K562 (cell line): ENCODE measurements around the gene C22orf39. TPM values are rescaled to one million over a fixed set of nuclear protein-coding genes. Genes with fewer than 3 reads are reported as not detected.
A peak's percentile ranks its signal among the peaks of the same experiment; 100 is the strongest.

Experiments
- E2F3 ChIP-seq: fragments of 250-450 bp; sonication (Bioruptor Pico); IDR thresholded peaks from 2 replicates; pipeline ENCODE4 v1.4.0; 2020; ENCODE audit warnings: mild to moderate bottlenecking
- FOXA3 ChIP-seq, 2 experiments: fragments of 450-650 bp in 1 of 2; sonication (generic) in 1 of 2; formaldehyde crosslinking; IDR thresholded peaks in 1 of 2; conservative IDR thresholded peaks in 1 of 2; 2 replicates each; pipeline versions ENCODE4 v1.4.0 to v1.8.0; 2020 to 2022; ENCODE audit warnings: mild to moderate bottlenecking in 2 of 2, missing genetic modification reagents in 1 of 2
- MAFF ChIP-seq: IDR thresholded peaks from 2 replicates; pipeline ENCODE4 v1.6.1; 2012; ENCODE audit warnings: low read length, improper control_type of control experiment
- POU5F1 ChIP-seq: fragments of 150-350 bp; IDR thresholded peaks from 2 replicates; pipeline ENCODE4 v1.6.1; 2014; ENCODE audit warnings: borderline replicate concordance, low read length, low read depth, mild to moderate bottlenecking; ENCODE audit not compliant: partially characterized antibody
- PTRF ChIP-seq: fragments of 450-650 bp; IDR thresholded peaks from 2 replicates; pipeline ENCODE4 v1.6.1; 2016; ENCODE audit warnings: mild to moderate bottlenecking, missing genetic modification characterization, missing compliant biosample characterization
- RBM39 ChIP-seq: fragments of 200-400 bp; formaldehyde crosslinking; optimal IDR thresholded peaks from 2 replicates; pipeline ENCODE3; 2018; ENCODE audit warnings: low read depth, low read length
- polyA plus RNA-seq, 8 experiments: library from polyadenylated mRNA; depleted of rRNA in 4 of 8; stranded (reverse) in 5 of 8; unstranded in 3 of 8; fragments of >200 nt; fragmentation: Nextera tagmentation in 2 of 8; fragmentation: Illumina TruSeq in 1 of 8; extraction: Ambion mirVana in 2 of 8; extraction: Trizol in 1 of 8; gene quantifications; 2 replicates each; pipeline versions ENCODE4 v1.2.1 to v1.2.3, GENCODE V29; 2011 to 2014; ENCODE audit warnings: inconsistent platforms in 1 of 8, missing spikeins in 1 of 8
- total RNA-seq, 7 experiments: library from RNA; depleted of rRNA in 6 of 7; stranded (reverse); fragments of >200 nt in 6 of 7; fragmentation: Illumina TruSeq in 2 of 7; extraction: Trizol in 2 of 7; gene quantifications; 2 replicates each; pipeline versions ENCODE4 v1.2.1 to v1.2.3, GENCODE V29; 2011 to 2021; ENCODE audit warnings: low replicate concordance in 1 of 7
- TF ChIP-seq, protein P1 (sequence below): fragments of 250-450 bp; sonication (Bioruptor Pico); IDR thresholded peaks from 2 replicates; pipeline ENCODE4 v1.5.0; 2021; ENCODE audit warnings: mild to moderate bottlenecking, moderate library complexity
- TF ChIP-seq, protein P2 (sequence below): fragments of 450-650 bp; IDR thresholded peaks from 2 replicates; pipeline ENCODE4 v1.6.1; 2017; ENCODE audit warnings: mild to moderate bottlenecking, moderate library complexity
- TF ChIP-seq, protein P3 (sequence below), 2 experiments: fragments of 450-650 bp in 1 of 2; sonication (generic) in 1 of 2; formaldehyde crosslinking in 1 of 2; IDR thresholded peaks; 2 replicates each; pipeline versions ENCODE4 v1.7.1 to v1.9.0; 2016 to 2022; ENCODE audit warnings: inconsistent platforms in 1 of 2, mild to moderate bottlenecking in 1 of 2, missing genetic modification reagents in 1 of 2

C22orf39 gene
- total and polyA plus RNA-seq, 9 of the 15 experiments (the other 6 are each of a cell fraction or from before 2014, with no cell fraction given), result 20.4 to 139 (median 66.8) TPM

DNA sequence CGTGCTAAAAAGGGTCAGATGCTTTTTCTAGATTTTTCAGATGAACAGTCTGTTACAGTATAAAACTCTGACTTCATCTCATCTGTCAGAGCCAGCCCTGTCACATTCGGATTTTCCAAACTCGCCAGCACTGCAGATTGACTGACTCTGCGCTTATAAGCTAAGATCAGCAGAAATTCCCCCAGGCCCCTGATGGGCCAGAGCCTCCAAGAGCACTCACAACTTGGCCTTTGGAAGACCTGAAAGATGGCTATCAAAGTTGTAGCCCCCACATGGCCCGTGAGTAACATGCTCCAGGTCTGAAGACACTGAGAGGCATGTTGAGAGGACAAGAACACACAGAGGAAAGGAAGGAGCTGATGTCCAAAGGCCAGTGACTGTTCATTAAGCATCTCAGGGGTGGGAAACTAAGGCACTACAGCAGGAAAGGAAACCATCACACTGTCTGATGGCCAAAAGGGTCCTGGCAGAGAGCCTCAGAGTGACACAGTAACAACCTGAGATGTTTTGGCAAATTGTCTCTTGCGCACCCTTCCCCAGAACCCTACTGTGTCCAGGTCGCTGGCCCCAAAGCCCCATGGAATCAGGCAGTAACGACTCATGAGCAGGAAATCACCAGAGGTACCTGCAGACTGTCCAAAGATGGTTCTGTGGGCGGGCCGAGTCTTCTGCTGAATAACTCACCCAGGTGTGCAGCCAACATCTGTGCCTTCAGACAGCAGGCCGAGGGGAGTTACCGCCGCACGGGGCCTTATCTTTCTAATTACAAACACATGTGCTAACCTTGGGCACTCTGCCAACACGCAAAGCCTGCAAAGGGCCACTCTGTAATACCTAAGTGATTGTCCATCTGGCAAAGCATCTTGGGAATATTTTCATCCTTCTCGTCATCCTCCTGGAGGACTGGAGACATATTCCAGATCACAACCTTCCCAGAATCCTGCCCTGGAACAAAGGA is 39.6 kb downstream of the C22orf39 start (continued):
- TF ChIP-seq, protein P1, sequence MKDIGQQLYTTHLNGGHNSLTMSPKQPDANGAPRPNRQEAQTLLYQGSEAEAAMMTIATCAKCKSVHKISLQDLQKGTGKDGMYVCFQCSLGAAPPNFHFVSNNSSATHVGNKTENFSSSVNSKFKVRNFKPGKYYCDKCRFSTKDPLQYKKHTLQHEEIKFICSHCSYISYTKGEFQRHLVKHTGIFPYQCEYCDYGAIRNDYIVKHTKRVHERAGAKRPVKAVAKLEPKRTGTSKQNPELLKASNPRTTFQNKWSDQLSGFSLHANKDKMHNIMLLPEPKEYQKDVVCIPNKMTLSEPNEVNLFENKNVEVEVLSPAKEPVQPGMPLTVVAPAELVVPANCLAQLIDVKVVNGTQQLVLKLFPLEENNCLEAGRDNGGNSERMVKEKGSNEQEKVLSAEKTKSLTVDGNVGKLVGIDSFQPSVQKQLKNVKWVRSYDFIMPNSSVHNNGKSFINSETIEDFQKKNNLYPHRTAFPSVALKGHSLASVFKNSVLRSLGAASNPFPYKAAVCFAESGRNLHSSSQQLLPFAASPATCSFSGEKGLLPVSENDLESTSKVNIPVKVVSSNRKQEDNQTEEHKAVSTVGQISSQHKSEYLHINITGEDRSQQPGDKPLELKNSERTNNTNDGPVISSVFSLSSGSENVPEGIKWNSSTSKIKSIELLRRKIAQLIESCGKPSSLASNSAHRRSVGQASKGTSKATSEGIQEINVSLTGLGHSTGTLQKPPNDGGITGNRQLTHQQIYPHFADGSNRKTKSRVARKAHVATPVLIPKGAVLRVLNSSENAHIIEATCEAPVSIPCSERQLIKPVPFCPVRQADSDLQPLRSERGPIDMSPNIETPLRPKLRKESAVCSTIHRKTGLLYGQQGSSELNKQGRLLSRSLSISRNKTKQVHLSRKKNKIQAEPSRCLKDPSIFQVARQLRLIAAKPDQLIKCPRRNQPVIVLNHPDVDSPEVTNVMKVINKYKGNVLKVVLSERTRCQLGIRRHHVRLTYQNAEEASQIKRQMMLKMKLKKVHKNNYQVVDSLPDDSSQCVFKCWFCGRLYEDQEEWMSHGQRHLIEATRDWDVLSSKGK (CRISPR knock-in tag), result no peak
- no peak for TF ChIP-seq FOXA3 (CRISPR knock-in tag; conservative IDR thresholded peaks at IDR 0.05 in 1 of 2, IDR thresholded peaks at IDR 0.05 in 1 of 2)
- TF ChIP-seq, protein P2, sequence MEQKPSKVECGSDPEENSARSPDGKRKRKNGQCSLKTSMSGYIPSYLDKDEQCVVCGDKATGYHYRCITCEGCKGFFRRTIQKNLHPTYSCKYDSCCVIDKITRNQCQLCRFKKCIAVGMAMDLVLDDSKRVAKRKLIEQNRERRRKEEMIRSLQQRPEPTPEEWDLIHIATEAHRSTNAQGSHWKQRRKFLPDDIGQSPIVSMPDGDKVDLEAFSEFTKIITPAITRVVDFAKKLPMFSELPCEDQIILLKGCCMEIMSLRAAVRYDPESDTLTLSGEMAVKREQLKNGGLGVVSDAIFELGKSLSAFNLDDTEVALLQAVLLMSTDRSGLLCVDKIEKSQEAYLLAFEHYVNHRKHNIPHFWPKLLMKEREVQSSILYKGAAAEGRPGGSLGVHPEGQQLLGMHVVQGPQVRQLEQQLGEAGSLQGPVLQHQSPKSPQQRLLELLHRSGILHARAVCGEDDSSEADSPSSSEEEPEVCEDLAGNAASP, result no peak
- TF ChIP-seq, protein P3, sequence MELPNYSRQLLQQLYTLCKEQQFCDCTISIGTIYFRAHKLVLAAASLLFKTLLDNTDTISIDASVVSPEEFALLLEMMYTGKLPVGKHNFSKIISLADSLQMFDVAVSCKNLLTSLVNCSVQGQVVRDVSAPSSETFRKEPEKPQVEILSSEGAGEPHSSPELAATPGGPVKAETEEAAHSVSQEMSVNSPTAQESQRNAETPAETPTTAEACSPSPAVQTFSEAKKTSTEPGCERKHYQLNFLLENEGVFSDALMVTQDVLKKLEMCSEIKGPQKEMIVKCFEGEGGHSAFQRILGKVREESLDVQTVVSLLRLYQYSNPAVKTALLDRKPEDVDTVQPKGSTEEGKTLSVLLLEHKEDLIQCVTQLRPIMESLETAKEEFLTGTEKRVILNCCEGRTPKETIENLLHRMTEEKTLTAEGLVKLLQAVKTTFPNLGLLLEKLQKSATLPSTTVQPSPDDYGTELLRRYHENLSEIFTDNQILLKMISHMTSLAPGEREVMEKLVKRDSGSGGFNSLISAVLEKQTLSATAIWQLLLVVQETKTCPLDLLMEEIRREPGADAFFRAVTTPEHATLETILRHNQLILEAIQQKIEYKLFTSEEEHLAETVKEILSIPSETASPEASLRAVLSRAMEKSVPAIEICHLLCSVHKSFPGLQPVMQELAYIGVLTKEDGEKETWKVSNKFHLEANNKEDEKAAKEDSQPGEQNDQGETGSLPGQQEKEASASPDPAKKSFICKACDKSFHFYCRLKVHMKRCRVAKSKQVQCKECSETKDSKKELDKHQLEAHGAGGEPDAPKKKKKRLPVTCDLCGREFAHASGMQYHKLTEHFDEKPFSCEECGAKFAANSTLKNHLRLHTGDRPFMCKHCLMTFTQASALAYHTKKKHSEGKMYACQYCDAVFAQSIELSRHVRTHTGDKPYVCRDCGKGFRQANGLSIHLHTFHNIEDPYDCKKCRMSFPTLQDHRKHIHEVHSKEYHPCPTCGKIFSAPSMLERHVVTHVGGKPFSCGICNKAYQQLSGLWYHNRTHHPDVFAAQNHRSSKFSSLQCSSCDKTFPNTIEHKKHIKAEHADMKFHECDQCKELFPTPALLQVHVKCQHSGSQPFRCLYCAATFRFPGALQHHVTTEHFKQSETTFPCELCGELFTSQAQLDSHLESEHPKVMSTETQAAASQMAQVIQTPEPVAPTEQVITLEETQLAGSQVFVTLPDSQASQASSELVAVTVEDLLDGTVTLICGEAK (IDR thresholded peaks at IDR 0.05), result no peak
- TF ChIP-seq, protein P3 (CRISPR knock-in tag; IDR thresholded peaks at IDR 0.05), result no peak
- no peak for TF ChIP-seq PTRF
- no peak; the same call in 1 of the 2 replicates for TF ChIP-seq E2F3 (CRISPR knock-in tag)
- TF ChIP-seq POU5F1, result no peak
- TF ChIP-seq RBM39, result no peak
- peak; percentile 18 for TF ChIP-seq MAFF
